HPDE6-E6E7 (cell line): ENCODE measurements around the gene DPP6.

Experiments used
- DNase-seq: peaks from one replicate; pipeline ENCODE4 v3.0.0; 2011; ENCODE audit warnings: missing footprints; ENCODE audit errors: extremely low spot score

The DPP6 gene

DNA sequence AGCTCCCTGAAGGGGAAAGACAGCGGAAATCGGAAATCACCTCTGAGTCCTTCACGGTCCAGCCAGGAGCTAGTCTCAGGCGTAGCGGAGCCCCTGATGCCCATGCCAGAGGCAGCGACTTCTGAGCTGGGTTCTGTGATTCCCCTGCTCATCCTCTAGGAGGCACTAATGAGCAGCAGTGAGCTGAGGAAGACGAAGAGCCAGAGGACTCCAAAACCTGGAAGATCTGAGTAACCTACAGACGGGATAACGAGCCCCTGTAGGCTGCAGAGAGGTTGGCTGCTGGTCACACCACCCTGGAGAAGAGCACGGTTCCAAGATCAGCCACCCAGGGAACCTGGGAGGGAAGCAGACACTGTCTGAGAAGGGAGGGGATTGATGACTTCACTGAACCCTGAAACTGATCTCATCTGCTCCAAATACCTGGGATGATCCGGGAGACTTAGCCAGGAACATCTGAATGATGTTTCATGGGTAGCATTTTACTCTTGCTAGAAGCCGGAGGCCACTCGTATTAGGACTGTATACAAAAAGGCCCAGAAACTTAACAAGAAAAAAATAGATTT lies 646.6 kb downstream of the DPP6 start:
- DNase-seq = no peak

DNA sequence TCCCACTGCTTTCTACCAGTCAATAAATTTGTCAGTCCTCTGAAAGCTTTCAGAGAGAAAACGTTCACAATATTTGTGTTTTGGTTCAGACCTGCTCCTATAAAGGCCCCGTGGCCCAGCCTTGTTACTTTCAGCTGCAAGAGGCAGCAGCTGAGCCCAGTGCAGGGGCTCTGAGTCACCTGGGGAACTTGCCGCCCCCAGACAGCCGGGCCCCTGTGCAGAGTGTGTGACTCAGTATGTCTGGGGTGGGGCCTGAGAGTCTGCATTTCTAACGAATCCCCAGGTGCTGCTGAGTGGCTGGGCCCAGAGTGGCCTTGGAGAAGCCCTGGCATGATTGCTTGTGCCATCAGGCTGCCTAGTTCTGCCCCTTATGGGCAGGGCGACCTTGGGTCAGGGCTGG lies 647.2 kb downstream of the DPP6 start:
- no peak for DNase-seq

DNA sequence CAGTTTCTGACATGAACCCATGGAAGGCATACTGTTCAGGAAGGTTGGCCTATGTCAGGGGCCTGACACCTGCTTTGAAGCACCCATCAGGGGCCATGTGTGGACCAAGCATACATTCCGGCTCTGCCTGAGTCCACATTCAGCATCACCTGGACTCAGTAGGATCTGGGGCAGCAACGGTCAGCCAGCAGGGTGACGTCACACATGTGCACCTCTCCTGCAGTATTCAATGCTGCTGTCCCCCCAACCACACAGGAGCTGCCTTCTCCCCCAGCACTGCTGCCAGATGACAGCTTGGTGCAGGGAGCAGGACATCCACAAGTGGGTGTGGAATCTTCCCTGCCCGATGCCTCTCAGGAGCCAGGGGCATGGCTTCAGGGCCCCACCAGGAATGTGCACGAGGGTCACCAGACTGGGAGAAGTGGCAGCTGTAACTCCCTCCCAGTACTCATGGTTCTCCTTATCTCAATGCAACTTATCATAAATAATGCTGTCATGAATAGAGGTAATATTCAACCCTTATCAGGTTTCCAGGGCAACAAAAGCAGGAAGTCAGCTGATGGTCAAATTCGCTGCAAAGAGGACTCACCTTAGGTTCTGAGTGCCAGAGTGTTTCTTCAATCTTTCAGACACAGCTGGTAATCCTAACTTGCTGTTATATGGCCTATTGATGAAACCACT lies 657.8 kb downstream of the DPP6 start:
- no peak for DNase-seq

DNA sequence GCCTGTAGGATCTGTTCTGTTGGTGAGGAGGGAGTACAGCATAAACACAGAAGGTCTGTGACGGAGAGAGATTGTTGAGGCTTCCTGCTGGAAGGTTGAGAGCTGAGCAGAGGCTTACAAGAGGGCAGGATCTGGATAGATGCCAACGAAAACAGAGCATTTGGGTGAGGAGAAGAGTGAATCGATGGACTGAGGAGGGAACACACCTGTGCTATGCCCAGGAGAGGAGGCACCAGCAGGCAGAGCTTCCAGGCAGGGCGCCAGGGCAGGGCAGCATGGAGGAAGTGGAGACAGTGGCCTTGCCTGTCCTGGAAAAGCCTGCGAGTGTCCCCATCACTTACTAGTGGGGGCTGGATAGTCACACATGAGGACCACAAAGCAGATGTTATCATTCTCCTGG lies 667.8 kb downstream of the DPP6 start:
- DNase-seq = no peak

DNA sequence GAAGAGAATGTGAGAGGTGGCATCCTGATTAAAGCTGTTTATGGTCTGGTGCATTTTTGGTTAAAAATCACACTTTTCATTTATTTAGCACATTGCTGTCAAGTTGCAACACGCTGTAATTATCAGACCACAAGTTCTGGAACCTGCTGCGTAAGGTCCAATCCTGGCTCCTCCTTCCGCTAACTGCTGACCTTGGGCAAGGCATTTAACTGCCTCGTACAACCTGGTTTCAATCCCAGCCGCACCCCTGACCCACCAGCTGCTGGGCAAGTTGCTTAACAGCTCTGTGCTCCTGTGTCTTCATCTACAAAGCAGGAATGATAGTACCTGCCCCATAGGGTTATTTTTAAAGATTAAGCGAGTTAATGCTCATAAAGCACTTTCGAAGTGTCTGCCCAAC lies 668.9 kb downstream of the DPP6 start:
- DNase-seq = no peak

DNA sequence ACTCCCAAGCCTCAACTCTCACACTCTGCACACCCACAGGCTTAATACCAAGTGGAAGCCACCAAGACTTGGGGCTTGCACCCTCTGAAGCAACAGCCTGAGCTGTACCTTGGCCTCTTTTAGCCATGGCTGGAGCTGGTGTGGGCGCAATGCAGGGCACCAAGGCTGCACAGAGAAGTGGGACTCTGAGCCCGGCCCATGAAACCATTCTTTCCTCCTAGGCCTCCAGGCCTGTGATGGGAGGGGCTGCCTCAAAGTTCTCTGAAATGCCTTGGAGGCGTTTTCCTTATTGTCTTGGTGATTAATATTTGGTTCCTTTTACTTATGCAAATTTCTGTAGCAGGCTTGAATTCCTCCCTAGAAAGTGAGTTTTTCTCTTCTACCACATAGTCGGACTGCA lies 674.2 kb downstream of the DPP6 start:
- DNase-seq = no peak

DNA sequence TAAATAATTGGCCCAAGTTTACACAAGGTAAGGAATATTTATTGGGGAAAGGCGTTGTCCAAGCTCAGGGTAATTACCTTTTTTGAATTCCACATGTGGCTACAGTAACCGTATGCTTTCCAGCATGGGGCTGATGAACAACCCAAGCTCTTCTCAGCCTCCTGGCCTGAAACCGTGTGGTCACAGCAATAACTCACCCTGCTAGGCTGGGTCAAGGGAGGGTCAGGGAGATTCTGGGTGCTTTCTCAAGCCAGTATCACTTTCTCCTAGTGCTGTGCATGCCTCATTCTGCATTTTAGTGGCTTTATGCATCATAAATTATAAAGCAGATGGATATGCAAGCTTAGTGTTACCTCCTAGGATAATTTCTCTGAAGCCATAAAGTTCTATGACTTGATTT lies 676.9 kb downstream of the DPP6 start:
- no peak for DNase-seq

DNA sequence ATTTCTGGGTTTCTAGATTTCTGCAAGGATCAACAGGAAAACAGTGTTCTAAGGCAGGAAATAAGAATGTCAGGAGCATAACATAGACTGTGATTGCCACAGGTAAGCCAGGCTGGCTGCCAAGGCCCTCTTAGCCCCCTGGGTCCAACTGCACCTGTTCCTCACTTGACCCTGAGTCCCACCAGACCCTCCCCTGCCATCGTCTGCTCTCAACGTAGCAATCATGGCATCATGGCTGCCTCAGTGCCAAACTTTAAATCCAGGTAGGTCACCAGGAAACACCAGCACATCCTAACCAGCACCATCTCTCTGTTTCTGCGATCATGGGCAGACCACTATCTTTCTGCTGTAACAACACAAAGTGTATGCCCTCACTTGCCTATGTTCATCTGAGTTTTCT lies 683.6 kb downstream of the DPP6 start:
- no peak for DNase-seq

DNA sequence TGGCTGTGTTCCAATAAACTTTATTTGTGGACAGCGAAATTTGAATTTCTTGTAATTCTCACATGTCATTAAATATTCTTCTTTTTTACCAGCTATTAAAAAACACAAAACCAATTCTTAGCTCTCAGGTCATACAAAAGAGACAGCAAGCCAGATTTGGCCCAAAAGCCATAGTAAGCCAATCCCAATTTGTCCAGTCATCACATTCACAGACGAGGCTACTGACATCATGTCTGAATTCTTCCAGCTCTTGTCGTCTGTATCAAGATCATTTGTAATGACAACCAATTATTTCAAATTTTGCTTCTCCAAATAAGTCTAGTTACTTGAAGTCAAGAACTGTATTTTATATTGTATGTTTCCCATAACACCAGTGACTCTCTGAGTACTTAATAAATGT lies 684.2 kb downstream of the DPP6 start:
- DNase-seq = no peak

DNA sequence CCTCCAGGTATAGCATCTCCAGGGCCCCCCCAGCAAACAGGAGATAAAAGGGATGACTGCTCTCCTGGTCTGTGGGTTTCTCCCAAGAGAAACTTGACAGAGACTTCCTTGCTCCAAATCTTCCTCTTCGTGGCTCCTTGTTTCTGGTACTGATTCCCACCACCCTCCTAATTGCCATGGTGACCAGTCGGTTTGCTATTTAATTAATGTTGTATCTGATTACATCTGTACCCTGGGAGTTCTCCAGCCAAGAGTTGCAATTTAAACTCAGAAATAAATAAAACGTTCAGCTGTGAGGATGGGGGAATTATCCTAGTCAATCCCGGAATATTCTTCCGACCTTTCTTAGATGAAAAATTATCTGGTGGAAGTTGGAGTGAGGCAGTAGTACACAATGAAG lies 686.0 kb downstream of the DPP6 start:
- no peak for DNase-seq

DNA sequence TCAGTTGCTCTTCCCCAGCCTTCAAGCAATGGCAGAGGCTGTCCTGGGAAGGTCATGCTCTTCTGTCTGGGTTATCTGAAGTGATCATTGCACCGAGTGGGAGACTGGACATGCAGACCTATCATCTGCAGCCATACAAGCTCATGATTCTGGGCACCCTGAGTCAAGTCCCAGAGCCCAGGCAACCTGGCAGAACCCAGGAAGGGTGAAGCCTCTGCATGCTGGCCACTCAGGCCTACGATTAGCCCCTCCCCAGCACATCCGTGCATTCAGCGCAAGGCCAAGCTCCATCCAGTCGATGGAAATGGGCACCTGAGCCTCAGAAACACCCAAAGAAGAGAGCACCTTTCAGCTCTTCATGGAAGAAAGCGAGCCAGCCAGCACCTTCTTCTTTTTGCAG lies 688.9 kb downstream of the DPP6 start:
- DNase-seq = no peak

DNA sequence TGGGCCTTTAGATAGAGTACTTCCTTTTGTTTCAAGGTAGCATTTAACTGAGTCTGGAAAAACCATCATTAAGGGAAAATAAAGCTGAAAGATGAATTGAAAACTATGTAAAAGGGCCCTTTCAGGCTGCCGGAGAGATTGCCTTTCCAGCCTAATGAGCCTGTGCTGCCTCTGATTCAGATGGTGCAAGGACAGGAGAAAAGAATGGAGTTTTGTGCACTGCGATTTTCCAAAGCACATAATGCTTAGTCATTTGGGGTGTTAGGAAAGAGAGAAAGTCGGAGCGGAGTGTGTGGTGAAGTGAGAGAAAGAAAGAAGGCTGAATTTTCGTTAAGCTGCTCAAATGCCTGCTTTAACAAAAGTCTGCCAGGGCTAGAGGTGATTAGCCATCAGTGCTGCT lies 691.0 kb downstream of the DPP6 start:
- DNase-seq = no peak

DNA sequence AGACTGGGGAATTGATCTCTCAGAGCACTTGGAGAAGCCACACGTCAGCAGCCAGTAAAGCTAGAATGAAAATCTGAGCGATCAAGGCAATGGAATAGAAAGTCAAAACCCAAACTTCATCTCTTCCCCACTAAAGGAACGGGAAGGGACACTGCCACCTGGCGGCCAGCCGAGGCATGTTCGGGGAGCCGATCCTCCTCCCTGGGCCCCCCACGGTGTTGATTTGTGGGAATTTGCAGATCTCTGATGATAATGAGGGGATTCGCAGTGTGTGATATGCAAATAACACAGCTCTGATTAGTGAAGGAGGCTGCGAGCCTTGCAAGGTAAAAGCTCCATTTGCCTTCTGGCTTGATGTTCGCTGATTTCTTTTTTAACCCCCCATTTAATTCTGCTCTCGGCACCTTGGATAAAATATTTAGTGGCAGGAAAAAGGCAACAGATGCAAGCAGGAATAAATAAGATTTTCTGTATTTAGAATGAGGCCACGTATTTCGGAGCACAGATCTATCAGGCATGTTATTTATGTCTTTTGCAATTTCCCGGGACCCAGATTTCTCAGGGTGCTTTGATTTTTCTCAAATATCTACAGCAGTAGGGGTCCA lies 692.2 kb downstream of the DPP6 start:
- no peak for DNase-seq

DNA sequence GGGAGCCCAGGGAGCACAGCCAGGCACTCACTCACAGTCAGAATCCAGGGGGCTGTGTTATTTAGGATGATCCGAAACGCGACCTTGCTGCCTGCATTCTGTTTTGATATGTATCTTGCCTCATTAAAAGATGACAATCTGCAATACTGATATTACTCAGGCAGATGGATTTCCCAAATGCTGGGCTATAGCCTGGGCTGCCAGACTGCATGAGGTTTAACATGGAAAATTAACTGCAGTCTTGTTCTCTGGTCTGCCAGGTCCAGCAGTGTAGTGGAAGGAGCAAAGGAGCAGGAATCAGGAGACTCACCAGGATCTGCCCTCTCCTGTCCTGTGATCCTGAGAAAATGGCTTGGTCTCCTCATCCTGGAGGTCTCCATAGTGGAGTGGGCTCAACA lies 692.7 kb downstream of the DPP6 start:
- no peak for DNase-seq

DNA sequence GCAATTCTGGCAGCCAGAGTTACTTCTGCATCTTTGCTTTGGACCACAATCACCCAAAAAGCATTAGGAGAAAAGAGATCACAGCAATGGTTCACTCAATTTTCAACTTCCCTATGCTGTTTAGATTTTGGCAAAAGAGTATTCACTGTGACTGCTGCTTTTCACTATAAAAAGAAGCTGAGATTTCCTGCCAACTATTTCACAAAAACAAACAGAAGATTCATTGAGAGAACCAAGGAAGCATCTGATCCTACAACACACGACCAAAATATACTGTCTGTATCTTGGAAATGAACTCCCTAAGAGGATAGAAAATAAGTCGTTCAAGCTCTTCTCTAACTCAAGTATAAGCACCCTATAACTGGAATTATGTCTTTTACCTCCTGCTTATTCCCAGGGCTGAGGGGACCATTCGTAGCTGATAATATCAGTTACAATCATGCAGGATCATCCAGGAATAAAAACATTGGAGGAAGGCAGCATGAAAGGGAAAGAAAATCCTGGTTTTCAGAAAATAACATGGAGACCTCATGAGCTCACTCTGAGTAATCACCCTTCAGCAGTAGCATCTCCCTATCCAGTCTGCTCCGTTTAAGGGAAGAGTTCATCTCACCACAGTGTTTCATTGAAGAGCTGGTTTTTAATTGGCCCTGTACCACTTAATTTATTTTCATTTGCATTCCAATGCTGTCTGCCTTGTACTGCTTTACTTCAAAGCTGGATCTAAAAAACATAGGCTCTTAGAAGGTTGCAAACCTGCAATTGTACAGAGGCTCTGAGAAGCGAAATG lies 694.6 kb downstream of the DPP6 start:
- DNase-seq = no peak

DNA sequence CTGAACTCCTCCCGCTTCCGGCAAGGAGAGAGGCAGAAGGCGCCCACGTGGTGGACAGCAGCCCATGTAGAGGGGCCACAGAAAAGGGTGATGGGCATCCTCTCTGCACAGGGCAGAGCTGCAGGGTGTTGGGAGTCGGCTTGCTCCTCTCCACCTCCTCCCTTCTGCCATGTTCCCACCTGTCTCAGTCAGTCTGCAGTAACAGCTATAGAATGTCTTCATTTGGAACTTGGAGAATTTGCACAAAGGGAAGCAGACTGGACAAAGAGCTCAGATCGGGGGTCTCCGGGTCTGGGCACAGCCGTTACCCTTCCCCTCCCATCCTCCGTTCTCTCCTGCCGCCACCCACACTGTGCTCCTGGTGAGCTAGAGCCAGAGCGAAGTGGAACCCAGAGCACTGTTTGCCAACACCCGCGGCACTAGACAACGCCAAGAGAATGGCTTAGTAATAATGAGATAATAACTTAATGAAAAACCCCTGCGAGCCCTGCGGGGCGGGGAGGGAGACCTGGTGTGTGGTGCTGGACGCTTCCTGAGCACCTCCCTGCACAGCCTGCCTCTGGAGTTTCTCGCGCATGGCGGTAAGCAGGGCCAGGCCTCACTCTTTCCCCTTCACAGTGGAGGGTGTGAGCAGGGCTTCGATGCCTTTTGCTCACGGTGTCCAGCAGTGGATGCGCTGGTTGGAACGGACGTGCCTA lies 696.0 kb downstream of the DPP6 start:
- DNase-seq = no peak

DNA sequence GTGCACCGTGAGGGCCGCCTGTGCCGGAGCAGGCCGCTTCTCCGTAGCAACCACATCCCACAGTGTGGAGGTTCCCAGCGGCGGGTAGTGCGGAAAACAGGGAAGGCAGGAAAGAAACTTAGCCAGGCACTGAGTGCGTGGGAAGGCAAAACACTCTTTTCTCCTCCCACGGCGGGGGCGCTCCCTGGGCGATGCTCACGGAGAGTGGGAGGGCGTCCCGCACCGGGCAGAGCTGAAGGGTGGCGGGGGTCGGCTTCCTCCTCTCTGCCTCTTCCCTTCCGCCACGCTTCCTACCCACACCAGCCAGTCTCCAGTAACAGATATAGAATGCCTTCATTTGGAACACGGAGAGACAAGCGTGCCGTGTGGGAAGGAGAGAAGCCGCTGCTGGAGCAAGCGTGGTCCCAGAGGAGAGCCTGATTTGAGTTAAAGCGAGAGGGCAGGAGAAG lies 698.2 kb downstream of the DPP6 start:
- DNase-seq = no peak

DNA sequence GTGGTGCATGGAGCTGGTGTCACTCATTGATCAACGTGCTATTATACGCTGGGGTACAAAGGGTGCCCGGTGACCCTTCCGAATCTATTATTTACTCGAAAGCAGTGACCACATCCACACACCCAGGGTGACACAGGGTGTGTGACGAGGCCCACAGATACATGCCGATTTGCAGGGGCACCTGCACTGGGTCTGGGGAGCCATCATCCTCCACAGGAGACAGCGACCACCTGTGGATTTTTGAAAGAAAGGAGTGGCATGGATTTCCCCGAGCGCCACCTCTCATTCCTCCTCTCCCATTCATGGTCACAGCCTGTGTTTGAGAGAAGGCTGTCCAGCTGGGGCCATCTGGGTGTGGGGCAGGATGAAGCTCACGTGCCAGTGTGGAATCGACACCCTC lies 701.0 kb downstream of the DPP6 start:
- DNase-seq = no peak

DNA sequence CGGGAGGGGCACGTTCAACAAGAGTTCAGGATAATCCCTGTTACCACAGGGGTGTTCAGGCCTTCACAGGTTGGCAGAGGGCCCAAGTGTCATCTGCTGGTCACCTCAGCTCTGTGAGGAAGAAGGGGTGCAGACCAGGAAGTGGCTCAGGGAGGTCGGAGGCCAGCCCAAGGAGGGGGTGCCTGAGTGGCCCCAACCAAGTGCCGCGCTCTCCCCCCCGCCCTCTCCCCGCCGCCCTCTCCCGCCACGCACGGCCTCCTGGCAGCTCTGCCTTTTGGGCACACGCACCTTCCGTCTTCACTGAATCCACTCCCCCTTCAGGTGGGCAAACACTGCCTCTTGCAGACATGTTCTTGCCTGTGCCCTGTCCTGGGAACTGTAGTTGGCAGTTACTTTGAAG lies 705.6 kb downstream of the DPP6 start:
- DNase-seq = no peak

DNA sequence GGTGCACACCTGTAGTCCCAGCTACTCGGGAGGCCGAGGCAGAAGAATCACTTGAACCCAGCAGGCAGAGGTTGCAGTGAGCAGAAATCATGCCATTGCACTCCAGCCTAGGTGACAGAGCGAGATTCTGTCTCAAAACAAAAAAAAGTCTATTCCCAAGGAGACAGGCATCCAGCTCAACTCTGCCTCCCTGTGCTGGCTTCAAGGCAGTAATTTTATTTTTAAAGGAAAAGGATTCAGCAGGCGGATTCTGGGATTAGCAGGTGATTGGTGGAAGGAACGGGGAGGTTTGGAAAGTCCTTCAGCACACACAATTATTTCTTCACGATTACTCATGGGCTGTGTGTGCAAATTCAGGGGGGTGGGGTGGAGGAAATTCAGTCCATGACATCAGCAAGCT lies 707.8 kb downstream of the DPP6 start:
- DNase-seq = no peak

DNA sequence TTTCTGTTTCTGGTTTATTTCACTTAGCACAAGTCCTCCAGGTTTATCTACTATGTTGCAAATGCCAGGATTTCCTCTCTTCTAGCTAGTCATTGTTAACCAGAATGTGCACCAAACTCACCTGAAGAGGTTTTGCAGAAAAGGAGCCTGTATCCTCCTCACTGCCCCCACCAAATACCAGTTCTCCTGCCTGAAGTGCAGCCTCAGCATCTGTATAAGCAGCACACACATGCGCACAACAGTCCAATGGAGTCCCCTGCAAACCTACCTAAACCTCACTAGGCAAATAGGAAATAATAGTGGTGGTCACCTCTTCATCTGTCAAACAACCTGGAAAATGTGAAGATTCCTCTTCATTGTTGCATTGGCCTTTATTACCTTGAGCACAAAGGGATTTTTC lies 712.9 kb downstream of the DPP6 start:
- DNase-seq = no peak

DNA sequence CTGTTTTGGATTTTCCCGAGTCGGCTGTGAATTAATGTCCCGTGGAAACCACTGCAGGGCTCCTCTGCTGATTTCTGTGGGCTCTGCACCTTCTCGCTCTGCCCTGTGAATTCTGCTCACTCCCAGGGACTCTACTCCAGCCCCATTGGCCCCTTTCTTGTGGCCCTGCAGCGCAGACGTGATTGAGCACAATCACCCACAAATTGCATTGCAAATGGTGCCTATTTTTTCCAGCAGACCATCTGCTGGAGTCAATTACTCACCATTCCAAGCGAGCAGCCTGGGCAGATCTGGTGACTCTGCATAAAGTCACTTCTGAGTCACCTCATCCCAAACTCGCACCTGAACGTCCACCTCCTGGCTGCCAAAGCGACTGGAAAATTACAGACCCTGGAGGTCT lies 714.9 kb downstream of the DPP6 start:
- DNase-seq = no peak
